ENCODE measurements around the gene PDLIM4.
A peak's percentile ranks its signal among the peaks of the same experiment; 100 is the strongest.

Gene PDLIM4

DNA sequence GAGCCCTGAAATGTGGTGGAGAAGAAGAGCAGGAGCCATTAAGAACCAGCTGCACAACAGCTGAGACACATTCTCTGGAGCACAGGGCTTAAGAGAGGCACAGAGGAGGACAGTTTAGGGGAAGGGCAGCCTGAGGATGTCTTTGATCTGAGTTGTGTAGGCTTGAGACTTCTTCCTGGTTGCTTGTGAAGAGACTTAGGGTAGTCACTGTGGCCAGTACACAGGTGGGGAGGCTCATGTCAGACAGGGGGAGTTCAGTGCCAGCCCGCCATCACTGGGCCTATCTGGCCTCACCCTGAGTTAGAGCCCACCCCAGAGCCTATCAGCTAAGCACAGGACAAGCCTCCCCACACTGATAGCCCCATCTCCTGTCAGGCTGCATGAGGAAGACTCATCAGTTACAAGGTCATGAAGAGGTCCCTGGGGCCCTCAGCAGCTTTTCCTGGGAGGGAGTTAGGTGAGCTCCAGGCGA lies 56.5 kb downstream of the PDLIM4 start:
- H3K4me2 ChIP-seq (ENCODE audit: low read length) = no peak overlapping the region
- DNase-seq = no peak

DNA sequence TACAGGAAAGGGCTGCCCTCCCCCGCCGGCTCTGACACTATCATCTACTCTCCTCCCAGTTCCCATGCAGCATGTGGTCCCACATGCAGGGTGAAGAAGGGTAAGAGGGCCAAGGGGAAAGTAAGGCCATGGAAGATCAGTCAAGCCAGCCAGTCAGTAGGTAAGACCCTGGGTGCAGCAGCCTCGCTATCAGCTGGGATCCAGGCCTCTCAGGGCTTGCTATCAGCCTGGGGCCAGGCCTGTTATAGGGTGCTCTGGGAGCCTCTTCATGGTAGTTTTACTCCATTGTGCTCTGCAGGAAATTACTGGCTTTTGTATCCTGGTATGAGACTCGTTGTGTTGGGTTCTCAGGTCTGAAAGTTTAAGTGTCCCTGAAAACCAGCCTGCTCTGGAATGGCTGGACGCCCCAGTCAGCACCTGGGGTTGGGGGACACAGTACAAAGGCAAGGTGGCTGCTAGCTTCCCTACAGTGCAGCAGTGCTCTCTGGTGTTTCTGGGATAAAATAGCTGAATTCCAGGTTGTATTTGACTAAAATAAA lies 58.1 kb downstream of the PDLIM4 start:
- Histone ChIP-seq H3K4me2 (ENCODE audit: low read length) (no peak overlapping the region), H4K8ac (ENCODE audit: low read depth, low read length) (no peak overlapping the region), H3K9ac (ENCODE audit: low read length) (no peak overlapping the region), H3K4ac (ENCODE audit: low read depth, low read length) (no peak overlapping the region), H3K4me1 (ENCODE audit: control insufficient read depth, low read depth, low read length) (no peaks in the 10 kb centered on the region), H3K27ac (ENCODE audit: low read depth, low read length) (no peak overlapping the region), H3K79me1 (ENCODE audit: low read length) (no peaks in the 10 kb centered on the region), H3K36me3 (ENCODE audit: control insufficient read depth, insufficient read depth, low read length) (no peaks in the 10 kb centered on the region), H3K79me2 (ENCODE audit: control insufficient read depth, insufficient read depth, low read length) (no peaks in the 10 kb centered on the region), H3K18ac (ENCODE audit: low read length) (no peak overlapping the region), H4K5ac (ENCODE audit: low read length) (no peak overlapping the region), H3K27me3 (ENCODE audit: insufficient read depth, low read length, poor library complexity) (no peaks in the 10 kb centered on the region), H2BK15ac (replicated peaks; ENCODE audit: low read depth) (no peak overlapping the region), H2BK120ac (ENCODE audit: low read depth, low read length) (no peak overlapping the region), H3K4me3 (ENCODE audit: low read length) (no peak overlapping the region), H2AK5ac (ENCODE audit: low read length) (no peak overlapping the region), H3K23ac (ENCODE audit: low read length) (no peak overlapping the region), H2BK5ac (ENCODE audit: low read length) (no peak overlapping the region), H3K56ac (ENCODE audit: low read length) (no peak overlapping the region)
- WGBS (ENCODE audit: extremely low coverage, insufficient coverage, low lambda C conversion rate) = no CpG with 5 or more reads among the region's 5 CpGs
- peak; percentile 27 for DNase-seq

More for the DNA sequence above, 56.5 kb downstream of the PDLIM4 start:
- no peak overlapping the region for H2BK5ac ChIP-seq (ENCODE audit: low read length)
- H3K36me3 ChIP-seq (ENCODE audit: control insufficient read depth, insufficient read depth, low read length) = no peaks in the 10 kb centered on the region
- no peak overlapping the region for H3K9ac ChIP-seq (ENCODE audit: low read length)
- H3K4me1 ChIP-seq (ENCODE audit: control insufficient read depth, low read depth, low read length) = no peaks in the 10 kb centered on the region
- no peak overlapping the region for H2BK15ac ChIP-seq (replicated peaks; ENCODE audit: low read depth)
- H3K18ac ChIP-seq (ENCODE audit: low read length) = no peak overlapping the region
- no peak overlapping the region for H3K23ac ChIP-seq (ENCODE audit: low read length)
- H2BK120ac ChIP-seq (ENCODE audit: low read depth, low read length) = no peak overlapping the region
- no peak overlapping the region for H3K56ac ChIP-seq (ENCODE audit: low read length)
- no peak overlapping the region for H4K8ac ChIP-seq (ENCODE audit: low read depth, low read length)
- H3K27ac ChIP-seq (ENCODE audit: low read depth, low read length) = no peak overlapping the region
- H3K4ac ChIP-seq (ENCODE audit: low read depth, low read length) = no peak overlapping the region
- H2AK5ac ChIP-seq (ENCODE audit: low read length) = no peak overlapping the region
- no peaks in the 10 kb centered on the region for H3K79me1 ChIP-seq (ENCODE audit: low read length)
- H3K27me3 ChIP-seq (ENCODE audit: insufficient read depth, low read length, poor library complexity) = no peaks in the 10 kb centered on the region
- H3K4me3 ChIP-seq (ENCODE audit: low read length) = no peak overlapping the region
- H3K79me2 ChIP-seq (ENCODE audit: control insufficient read depth, insufficient read depth, low read length) = no peaks in the 10 kb centered on the region
- WGBS (ENCODE audit: extremely low coverage, insufficient coverage, low lambda C conversion rate) = no CpG with 5 or more reads among the region's 2 CpGs
- no peak overlapping the region for H4K5ac ChIP-seq (ENCODE audit: low read length)

- H3K4me1 ChIP-seq (ENCODE audit: control insufficient read depth, low read depth, low read length) = no peaks in the 10 kb centered on the region
- H2BK5ac ChIP-seq (ENCODE audit: low read length) = no peak overlapping the region
- no peaks in the 10 kb centered on the region for H3K79me1 ChIP-seq (ENCODE audit: low read length)
- no peak overlapping the region for H3K23ac ChIP-seq (ENCODE audit: low read length)
- H2AK5ac ChIP-seq (ENCODE audit: low read length) = no peak overlapping the region
- no peak overlapping the region for H3K18ac ChIP-seq (ENCODE audit: low read length)
- no peak for DNase-seq
- H3K27ac ChIP-seq (ENCODE audit: low read depth, low read length) = no peak overlapping the region
- H3K9ac ChIP-seq (ENCODE audit: low read length) = no peak overlapping the region
- H4K5ac ChIP-seq (ENCODE audit: low read length) = no peak overlapping the region
- H2BK120ac ChIP-seq (ENCODE audit: low read depth, low read length) = no peak overlapping the region
- H3K4me3 ChIP-seq (ENCODE audit: low read length) = no peak overlapping the region
- no peak overlapping the region for H4K8ac ChIP-seq (ENCODE audit: low read depth, low read length)
- no peaks in the 10 kb centered on the region for H3K36me3 ChIP-seq (ENCODE audit: control insufficient read depth, insufficient read depth, low read length)
- H3K27me3 ChIP-seq (ENCODE audit: insufficient read depth, low read length, poor library complexity) = no peaks in the 10 kb centered on the region
- no peaks in the 10 kb centered on the region for H3K79me2 ChIP-seq (ENCODE audit: control insufficient read depth, insufficient read depth, low read length)
- H3K4me2 ChIP-seq (ENCODE audit: low read length) = no peak overlapping the region
- H2BK15ac ChIP-seq (replicated peaks; ENCODE audit: low read depth) = no peak overlapping the region
- H3K4ac ChIP-seq (ENCODE audit: low read depth, low read length) = no peak overlapping the region
- WGBS (ENCODE audit: extremely low coverage, insufficient coverage, low lambda C conversion rate) = no CpG with 5 or more reads among the region's 1 CpG
- no peak overlapping the region for H3K56ac ChIP-seq (ENCODE audit: low read length)
These were observed 62.5 kb downstream of the PDLIM4 start for GRCh38 chr5:132319975-132320374.

- Histone ChIP-seq H3K23ac (ENCODE audit: low read length) (no peak overlapping the region), H3K79me2 (ENCODE audit: control insufficient read depth, insufficient read depth, low read length) (no peaks in the 10 kb centered on the region), H3K4ac (ENCODE audit: low read depth, low read length) (no peak overlapping the region), H2BK120ac (ENCODE audit: low read depth, low read length) (no peak overlapping the region), H2BK15ac (replicated peaks; ENCODE audit: low read depth) (no peak overlapping the region), H3K9ac (ENCODE audit: low read length) (no peak overlapping the region), H3K79me1 (ENCODE audit: low read length) (no peaks in the 10 kb centered on the region), H3K27me3 (ENCODE audit: insufficient read depth, low read length, poor library complexity) (no peaks in the 10 kb centered on the region), H3K56ac (ENCODE audit: low read length) (no peak overlapping the region), H3K18ac (ENCODE audit: low read length) (no peak overlapping the region), H2AK5ac (ENCODE audit: low read length) (no peak overlapping the region), H3K4me3 (ENCODE audit: low read length) (no peak overlapping the region), H3K4me2 (ENCODE audit: low read length) (no peak overlapping the region), H3K4me1 (ENCODE audit: control insufficient read depth, low read depth, low read length) (no peaks in the 10 kb centered on the region), H4K8ac (ENCODE audit: low read depth, low read length) (no peak overlapping the region), H2BK5ac (ENCODE audit: low read length) (no peak overlapping the region), H3K36me3 (ENCODE audit: control insufficient read depth, insufficient read depth, low read length) (no peaks in the 10 kb centered on the region), H4K5ac (ENCODE audit: low read length) (no peak overlapping the region), H3K27ac (ENCODE audit: low read depth, low read length) (no peak overlapping the region)
- DNase-seq = no peak
- no CpG with 5 or more reads among the region's 3 CpGs for WGBS (ENCODE audit: extremely low coverage, insufficient coverage, low lambda C conversion rate)
These were observed 63.7 kb downstream of the PDLIM4 start for GRCh38 chr5:132321109-132321721.

DNA sequence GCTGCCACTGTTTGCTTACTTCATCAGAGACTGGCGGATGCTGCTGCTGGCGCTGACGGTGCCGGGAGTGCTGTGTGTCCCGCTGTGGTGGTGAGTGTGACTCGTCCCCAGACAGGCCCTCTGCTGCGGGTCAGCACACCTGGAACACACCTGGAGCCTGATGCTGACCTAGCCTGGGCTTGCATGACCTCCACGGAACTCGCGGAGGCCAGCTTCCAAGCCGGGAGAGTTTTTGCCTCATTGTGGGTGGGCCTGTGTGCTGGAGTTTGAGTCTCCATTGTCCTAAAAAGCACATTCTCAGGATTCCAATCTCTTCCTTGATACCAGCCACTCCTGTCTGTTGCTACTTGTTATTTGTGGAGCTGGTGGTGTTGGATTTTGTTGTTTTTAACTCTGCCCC lies 64.8 kb downstream of the PDLIM4 start:
- no peak overlapping the region for H4K5ac ChIP-seq (ENCODE audit: low read length)
- no peak overlapping the region for H2BK15ac ChIP-seq (replicated peaks; ENCODE audit: low read depth)
- no peaks in the 10 kb centered on the region for H3K36me3 ChIP-seq (ENCODE audit: control insufficient read depth, insufficient read depth, low read length)
- H3K27me3 ChIP-seq (ENCODE audit: insufficient read depth, low read length, poor library complexity) = no peaks in the 10 kb centered on the region
- no peak overlapping the region for H3K9ac ChIP-seq (ENCODE audit: low read length)
- no peak overlapping the region for H3K27ac ChIP-seq (ENCODE audit: low read depth, low read length)
- no peak overlapping the region for H3K23ac ChIP-seq (ENCODE audit: low read length)
- no peak overlapping the region for H3K4ac ChIP-seq (ENCODE audit: low read depth, low read length)
- no peaks in the 10 kb centered on the region for H3K79me1 ChIP-seq (ENCODE audit: low read length)
- WGBS (ENCODE audit: extremely low coverage, insufficient coverage, low lambda C conversion rate) = no CpG with 5 or more reads among the region's 11 CpGs
- H3K18ac ChIP-seq (ENCODE audit: low read length) = no peak overlapping the region
- no peak overlapping the region for H2BK5ac ChIP-seq (ENCODE audit: low read length)
- no peak overlapping the region for H2BK120ac ChIP-seq (ENCODE audit: low read depth, low read length)
- H3K4me2 ChIP-seq (ENCODE audit: low read length) = no peak overlapping the region
- no peak overlapping the region for H2AK5ac ChIP-seq (ENCODE audit: low read length)
- H4K8ac ChIP-seq (ENCODE audit: low read depth, low read length) = no peak overlapping the region
- peak overlapping the region; percentile 91 for H3K56ac ChIP-seq (ENCODE audit: low read length)
- no peaks in the 10 kb centered on the region for H3K4me1 ChIP-seq (ENCODE audit: control insufficient read depth, low read depth, low read length)
- H3K79me2 ChIP-seq (ENCODE audit: control insufficient read depth, insufficient read depth, low read length) = no peaks in the 10 kb centered on the region
- peak; percentile 84 for DNase-seq
- H3K4me3 ChIP-seq (ENCODE audit: low read length) = no peak overlapping the region
